ENCODE data around the gene GCAT. TPM values are rescaled to one million over a fixed set of nuclear protein-coding genes. Genes with fewer than 3 reads are reported as not detected.

The GCAT gene
- total RNA-seq, 1 donor from 2014 or later: 14.3 TPM

- Histone ChIP-seq H3K9me3 (ENCODE audit: insufficient read depth, low read depth, low read length) (no peaks in the 10 kb centered on the region), H3K27ac (ENCODE audit: low read depth, low read length) (no peak overlapping the region), H3K36me3 (ENCODE audit: insufficient read depth, low read length) (peaks cover 63% of the 10 kb centered on the region), H3K9ac (ENCODE audit: low read length) (no peak overlapping the region), H2AFZ (ENCODE audit: low read depth, low read length) (no peak overlapping the region), H3K79me2 (ENCODE audit: insufficient read depth, low read length) (peaks cover 67% of the 10 kb centered on the region), H4K20me1 (ENCODE audit: insufficient read depth, low read length) (peaks cover 60% of the 10 kb centered on the region), H3K4me1 (ENCODE audit: insufficient read depth, low read length) (peaks cover 1% of the 10 kb centered on the region), H3K4me2 (ENCODE audit: low read length) (no peak overlapping the region), H3K4me3 (ENCODE audit: insufficient read depth, low read depth, low read length) (no peak overlapping the region), H3K27me3 (ENCODE audit: insufficient read depth, low read length) (no peaks in the 10 kb centered on the region)
- DNase-seq (ENCODE audit: low read depth) (no peak), FAIRE-seq (no peak)
- peaks cover 19% of the 10 kb centered on the region for H3K4me1 Mint-ChIP-seq (ENCODE audit: low read depth, unreplicated experiment)
- no peak overlapping the region for H3K4me3 Mint-ChIP-seq (ENCODE audit: unreplicated experiment)
- TF ChIP-seq CTCF (IDR thresholded peaks at IDR 0.05; ENCODE audit: insufficient read depth, low read depth, low read length) (no peak), EZH2 (IDR thresholded peaks at IDR 0.05; ENCODE audit: insufficient read depth, low read length) (no peak)
- H3K27ac Mint-ChIP-seq (ENCODE audit: unreplicated experiment): no peak overlapping the region
- H3K27me3 Mint-ChIP-seq (ENCODE audit: low read depth, unreplicated experiment): no peaks in the 10 kb centered on the region
- peaks cover 17% of the 10 kb centered on the region for H3K36me3 Mint-ChIP-seq (ENCODE audit: low read depth, unreplicated experiment)
- H3K9me3 Mint-ChIP-seq (ENCODE audit: unreplicated experiment): no peaks in the 10 kb centered on the region
Measured at GRCh38 chr22:37855462-37855861, 47.7 kb downstream of the GCAT start.

- no peak for FAIRE-seq
- no peak overlapping the region for H3K4me3 Mint-ChIP-seq (ENCODE audit: unreplicated experiment)
- H3K27ac Mint-ChIP-seq (ENCODE audit: unreplicated experiment): peak overlapping the region; percentile 89
Measured at GRCh38 chr22:37860796-37861421, 53.2 kb downstream of the GCAT start.

More at GRCh38 chr22:37860796-37861421, 53.2 kb downstream of the GCAT start:
- no peak overlapping the region for H3K4me3 ChIP-seq (ENCODE audit: insufficient read depth, low read depth, low read length)
- peaks cover 53% of the 10 kb centered on the region for H3K36me3 ChIP-seq (ENCODE audit: insufficient read depth, low read length)
- H3K27ac ChIP-seq (ENCODE audit: low read depth, low read length): peak overlapping the region; percentile 25
- no peaks in the 10 kb centered on the region for H3K27me3 ChIP-seq (ENCODE audit: insufficient read depth, low read length)
- H4K20me1 ChIP-seq (ENCODE audit: insufficient read depth, low read length): peaks cover 55% of the 10 kb centered on the region
- no peak overlapping the region for H3K4me2 ChIP-seq (ENCODE audit: low read length)
- no peaks in the 10 kb centered on the region for H3K27me3 Mint-ChIP-seq (ENCODE audit: low read depth, unreplicated experiment)
- no peak for DNase-seq (ENCODE audit: low read depth)
- no peak overlapping the region for H2AFZ ChIP-seq (ENCODE audit: low read depth, low read length)
- H3K9ac ChIP-seq (ENCODE audit: low read length): peak overlapping the region; percentile 23
- no peak for TF ChIP-seq CTCF (IDR thresholded peaks at IDR 0.05; ENCODE audit: insufficient read depth, low read depth, low read length)
- TF ChIP-seq EZH2 (IDR thresholded peaks at IDR 0.05; ENCODE audit: insufficient read depth, low read length): no peak
- peaks cover 17% of the 10 kb centered on the region for H3K4me1 Mint-ChIP-seq (ENCODE audit: low read depth, unreplicated experiment)
- H3K36me3 Mint-ChIP-seq (ENCODE audit: low read depth, unreplicated experiment): peaks cover 22% of the 10 kb centered on the region
- H3K79me2 ChIP-seq (ENCODE audit: insufficient read depth, low read length): peaks cover 39% of the 10 kb centered on the region
- no peaks in the 10 kb centered on the region for H3K9me3 ChIP-seq (ENCODE audit: insufficient read depth, low read depth, low read length)
- no peaks in the 10 kb centered on the region for H3K9me3 Mint-ChIP-seq (ENCODE audit: unreplicated experiment)
- peaks cover 12% of the 10 kb centered on the region for H3K4me1 ChIP-seq (ENCODE audit: insufficient read depth, low read length)
